Naive B cell (primary cell): ENCODE data around the gene YARS2. TPM values are rescaled to one million over a fixed set of nuclear protein-coding genes. Genes with fewer than 3 reads are reported as not detected.

Source experiments
- ATAC-seq, 2 donors: fragments of 150-1000 bp; cut with Tn5 transposase; 2 replicates each; pipeline ENCODE4 v1.10.0; 2021; ENCODE audit warnings: low read depth in 2 of 2, mild to moderate bottlenecking in 2 of 2, moderate library complexity in 2 of 2
- DNase-seq: peaks from one replicate; pipeline ENCODE4 v3.0.0; 2022
- H3K27ac Mint-ChIP-seq, 6 donors: one replicate each; pipeline ENCODE4 v1.8.0; 2020 to 2022; ENCODE audit warnings: mild to moderate bottlenecking in 6 of 6, mixed read lengths in 6 of 6, moderate library complexity in 5 of 6, inconsistent platforms in 2 of 6
- H3K27me3 Mint-ChIP-seq, 3 donors: one replicate each; pipeline ENCODE4 v1.8.0; 2021 to 2022; ENCODE audit warnings: mixed read lengths in 3 of 3, mild to moderate bottlenecking in 1 of 3
- H3K36me3 Mint-ChIP-seq, 2 donors: one replicate each; pipeline ENCODE4 v1.8.0; 2020 to 2022; ENCODE audit warnings: mixed read lengths in 2 of 2, inconsistent platforms in 1 of 2, mild to moderate bottlenecking in 1 of 2
- H3K4me1 Mint-ChIP-seq, 3 donors: one replicate each; pipeline ENCODE4 v1.8.0; 2020 to 2022; ENCODE audit warnings: mixed read lengths in 3 of 3, inconsistent platforms in 1 of 3, mild to moderate bottlenecking in 1 of 3, moderate library complexity in 1 of 3
- H3K4me3 Mint-ChIP-seq, 8 donors: one replicate each; pipeline ENCODE4 v1.8.0; 2020 to 2022; ENCODE audit warnings: mild to moderate bottlenecking in 8 of 8, mixed read lengths in 8 of 8, moderate library complexity in 8 of 8, inconsistent platforms in 2 of 8
- H3K9me3 Mint-ChIP-seq, 7 donors: one replicate each; pipeline ENCODE4 v1.8.0; 2020 to 2022; ENCODE audit warnings: mixed read lengths in 7 of 7, mild to moderate bottlenecking in 5 of 7, inconsistent platforms in 2 of 7, moderate library complexity in 1 of 7
- polyA plus RNA-seq, 6 donors: library from polyadenylated mRNA; unstranded; fragments of 300-500 nt; fragmentation: Illumina TruSeq; gene quantifications; one replicate each; pipeline ENCODE4 v1.2.3, GENCODE V29; 2021; ENCODE audit warnings: low read depth in 6 of 6

YARS2 gene
- 10 to 100 TPM in 5 of 6 donors, 1 to 10 TPM in 1; 7.8 to 19.2 (median 13.0) TPM for polyA plus RNA-seq

DNA sequence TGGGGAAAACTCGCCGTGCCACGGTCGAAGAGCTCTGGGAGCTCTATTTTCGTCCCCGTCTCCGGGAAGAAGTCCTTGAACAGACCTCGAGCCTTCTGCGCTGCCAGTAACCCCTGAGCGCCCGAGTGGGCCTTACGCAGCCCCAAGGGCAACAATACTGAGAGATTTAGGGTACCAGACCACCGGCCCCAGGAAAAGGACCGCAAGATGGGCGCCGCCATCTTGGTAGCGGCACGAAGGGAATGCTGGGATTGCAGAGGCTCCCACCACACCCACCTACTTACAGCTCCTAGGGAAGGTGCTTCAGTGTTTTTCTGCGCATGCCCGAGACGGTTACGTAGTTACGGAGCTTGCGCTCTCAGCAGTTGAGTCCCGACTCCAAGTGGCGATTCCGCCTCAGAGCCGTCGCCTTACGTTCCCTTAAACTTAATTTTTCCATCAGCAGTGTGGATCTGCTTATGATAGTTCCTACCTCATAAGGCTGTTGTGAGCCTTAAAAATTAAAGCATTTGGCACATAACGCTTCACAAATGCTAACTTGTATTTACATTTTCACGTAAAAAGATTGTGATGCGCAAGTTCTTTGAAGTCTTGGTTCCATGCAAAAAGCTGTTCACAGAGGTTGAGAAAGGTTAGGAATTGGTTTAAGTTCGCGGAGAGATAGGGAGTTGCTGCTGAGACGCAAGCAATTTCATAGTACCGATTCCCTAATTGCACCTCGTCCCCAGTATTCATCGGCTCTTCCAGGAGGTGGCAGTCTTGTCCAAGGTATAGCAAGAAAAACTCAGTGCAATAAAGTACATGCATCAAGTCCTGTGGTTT, at the start of gene YARS2:
Gene YARS2 (minus strand): TSS at position 244 of the 822 bp plus-strand sequence. CDS start 23 bp downstream, at position 221.
- ATAC-seq: peak; percentile 80
- peak; percentile 70 for DNase-seq
- Mint-ChIP-seq H3K4me1 (peaks cover 15 to 20% (median 17%) of the 10 kb centered on the region in 3 donors), H3K27me3 (no peaks in the 10 kb centered on the region), H3K27ac (peak within 1 kb of the TSS; percentile 81 to 96 (median 89)), H3K9me3 (no peaks in the 10 kb centered on the region), H3K4me3 (peak within 1 kb of the TSS; percentile 90 to 97 (median 95)), H3K36me3 (no peaks in the 10 kb centered on the region)

DNA sequence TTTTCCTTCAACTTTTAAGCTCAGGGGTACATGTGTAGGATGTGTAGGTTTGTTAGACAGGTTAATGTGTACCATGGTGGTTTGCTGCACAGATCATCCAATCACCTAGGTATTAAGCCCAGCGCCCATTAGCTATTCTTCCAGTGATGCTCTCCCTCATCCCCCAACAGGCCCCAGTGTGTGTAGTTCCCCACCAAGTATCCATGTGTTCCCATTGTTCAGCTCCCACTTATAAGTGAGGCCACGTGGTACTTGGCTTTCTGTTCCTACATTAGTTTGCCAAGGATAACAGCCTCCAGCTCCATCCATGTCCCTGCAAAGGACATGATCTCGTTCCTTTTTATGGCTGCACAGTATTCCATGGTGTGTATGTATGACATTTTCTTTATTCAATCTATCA, 48.6 kb upstream of the YARS2 start:
- DNase-seq (no peak), ATAC-seq (no peak)
- H3K4me3 Mint-ChIP-seq: no peak overlapping the region
- H3K9me3 Mint-ChIP-seq: peaks cover 3 to 38% (median 22%) of the 10 kb centered on the region in 7 donors
- no peaks in the 10 kb centered on the region for H3K4me1 Mint-ChIP-seq
- peaks cover 0 to 11% of the 10 kb centered on the region in 2 donors for H3K36me3 Mint-ChIP-seq
- no peak overlapping the region for H3K27ac Mint-ChIP-seq
- peaks cover 0 to 19% (median 7%) of the 10 kb centered on the region in 3 donors for H3K27me3 Mint-ChIP-seq

DNA sequence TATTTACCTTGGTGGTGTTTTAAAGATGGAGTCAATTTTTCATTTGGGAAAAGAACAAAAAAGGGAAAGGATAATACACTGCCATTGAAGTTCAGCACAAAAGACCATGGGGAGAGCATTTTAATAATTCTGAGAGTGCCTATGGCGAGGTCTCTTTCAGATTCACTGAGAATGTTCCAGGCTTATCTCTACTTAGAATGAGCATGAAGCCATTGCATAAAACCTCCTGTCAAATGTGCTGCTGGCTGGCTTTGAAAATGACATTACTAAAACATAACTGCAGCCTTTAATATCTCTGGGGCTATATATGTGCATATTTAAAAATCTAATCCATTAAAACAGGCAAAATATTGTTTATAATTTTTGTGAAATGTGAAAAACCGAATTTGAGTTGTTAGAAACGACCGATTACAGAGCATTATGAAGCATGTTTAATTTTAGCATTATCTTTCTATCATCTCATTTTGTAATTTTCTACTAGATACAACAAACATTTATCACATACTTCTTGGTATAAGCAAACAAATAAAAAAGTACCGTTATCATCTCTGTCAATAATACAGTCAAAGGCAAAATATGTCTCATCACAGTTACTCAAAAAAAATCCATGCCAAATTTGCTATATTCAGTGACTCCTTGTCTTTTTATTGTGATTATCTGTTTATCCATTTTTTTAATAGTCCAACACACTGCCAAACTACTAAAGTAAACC, 45.7 kb upstream of the YARS2 start:
- Mint-ChIP-seq H3K4me3 (no peak overlapping the region), H3K9me3 (peaks cover under 1 to 26% (median 4%) of the 10 kb centered on the region in 7 donors), H3K27me3 (peaks cover 0 to 10% (median 5%) of the 10 kb centered on the region in 3 donors), H3K36me3 (peaks cover 0 to 3% of the 10 kb centered on the region in 2 donors), H3K4me1 (no peaks in the 10 kb centered on the region), H3K27ac (no peak overlapping the region)
- DNase-seq: no peak
- ATAC-seq: no peak

DNA sequence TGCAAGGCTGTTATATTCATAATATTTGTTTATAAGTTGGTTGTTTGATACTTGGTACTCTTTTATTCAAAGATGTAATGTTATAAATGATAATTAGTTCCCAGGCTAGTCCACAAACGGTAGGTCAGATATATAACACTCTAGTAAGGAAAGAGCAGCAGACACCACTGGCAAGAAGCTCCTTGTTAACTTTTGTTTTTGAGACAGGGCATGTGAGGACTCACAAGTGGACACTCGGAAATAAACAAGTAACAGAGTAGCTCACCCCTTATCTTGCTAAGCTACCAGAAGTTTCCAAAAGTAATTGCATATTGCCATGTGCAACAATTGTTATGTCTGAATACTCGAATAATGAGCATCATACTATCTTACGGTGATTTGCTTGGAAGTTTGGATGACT, 38.6 kb upstream of the YARS2 start:
- peaks cover 0 to 3% (median 2%) of the 10 kb centered on the region in 3 donors for H3K27me3 Mint-ChIP-seq
- ATAC-seq: no peak
- H3K9me3 Mint-ChIP-seq: peaks cover 0 to 8% (median 0%) of the 10 kb centered on the region in 7 donors
- DNase-seq: no peak
- no peaks in the 10 kb centered on the region for H3K36me3 Mint-ChIP-seq
- no peak overlapping the region for H3K4me3 Mint-ChIP-seq
- H3K4me1 Mint-ChIP-seq: no peaks in the 10 kb centered on the region
- peak overlapping the region in 1 of 6 donors; percentile 6 for H3K27ac Mint-ChIP-seq

DNA sequence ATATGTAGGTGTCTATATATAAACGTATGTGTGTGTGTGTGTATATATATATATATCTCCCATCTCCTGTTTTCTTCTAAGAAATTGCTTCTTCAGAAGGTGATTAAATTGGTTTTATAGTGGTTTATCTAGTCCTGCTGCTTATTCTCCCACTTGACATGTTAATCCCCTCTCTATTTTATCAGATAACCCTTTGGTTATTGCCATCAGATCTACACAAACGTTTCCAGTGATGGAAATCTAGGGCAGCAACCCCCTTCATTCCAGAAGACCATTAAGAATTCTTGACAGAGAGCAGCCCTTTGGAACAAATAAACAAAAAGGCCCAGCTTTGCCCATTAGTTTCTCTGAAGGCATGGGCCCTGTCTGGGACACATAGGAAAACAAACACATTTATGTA, 34.2 kb upstream of the YARS2 start:
- DNase-seq: no peak

DNA sequence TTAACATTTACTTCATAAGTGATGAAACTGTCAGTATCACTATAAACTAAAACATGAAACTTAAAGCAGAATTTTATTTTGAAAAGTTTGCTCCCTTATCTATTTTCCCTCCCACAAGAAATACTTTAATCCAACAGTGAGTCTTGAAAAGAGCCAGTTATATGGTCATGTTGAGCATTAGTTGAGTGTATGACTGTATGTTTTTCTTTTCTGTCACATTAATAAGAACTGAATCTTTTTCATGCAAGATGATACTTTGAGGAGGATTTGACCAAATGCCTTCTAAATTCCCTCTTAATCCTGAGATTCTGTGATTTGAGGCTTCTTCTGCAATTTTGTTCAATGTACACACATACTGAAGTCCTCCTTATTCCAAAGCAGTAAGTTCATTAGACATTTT, 33.7 kb upstream of the YARS2 start:
- ATAC-seq (no peak), DNase-seq (no peak)
- Mint-ChIP-seq H3K9me3 (no peaks in the 10 kb centered on the region), H3K36me3 (no peaks in the 10 kb centered on the region), H3K4me1 (no peaks in the 10 kb centered on the region), H3K4me3 (no peak overlapping the region), H3K27ac (no peak overlapping the region), H3K27me3 (peaks cover 6 to 17% (median 7%) of the 10 kb centered on the region in 3 donors)

More for the DNA sequence above, 34.2 kb upstream of the YARS2 start:
- Mint-ChIP-seq H3K4me1 (no peaks in the 10 kb centered on the region), H3K4me3 (no peak overlapping the region), H3K27ac (no peak overlapping the region), H3K36me3 (no peaks in the 10 kb centered on the region), H3K9me3 (no peaks in the 10 kb centered on the region), H3K27me3 (peaks cover 6 to 17% (median 7%) of the 10 kb centered on the region in 3 donors)
- ATAC-seq: no peak

DNA sequence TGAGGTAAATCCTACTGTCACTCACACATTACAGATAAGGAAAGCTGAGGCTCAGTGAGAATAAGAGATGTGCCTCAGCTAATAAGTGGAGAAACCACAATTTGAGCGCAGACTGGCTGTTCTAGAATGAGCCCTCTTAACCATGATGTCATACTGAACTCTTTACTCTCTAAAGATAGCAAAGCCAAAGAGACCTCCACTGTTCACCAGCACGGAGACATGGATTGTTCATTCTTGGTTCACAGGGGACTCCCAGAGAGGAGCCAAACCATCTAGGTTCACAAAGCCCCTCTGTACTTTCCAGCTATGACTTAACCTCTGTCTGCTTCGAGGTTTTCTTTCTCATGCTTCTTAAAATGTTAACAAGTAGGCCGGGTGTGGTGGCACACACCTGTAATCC, 32.7 kb upstream of the YARS2 start:
- no peaks in the 10 kb centered on the region for H3K4me1 Mint-ChIP-seq
- DNase-seq (no peak), ATAC-seq (no peak)
- no peaks in the 10 kb centered on the region for H3K36me3 Mint-ChIP-seq
- no peak overlapping the region for H3K27ac Mint-ChIP-seq
- no peak overlapping the region for H3K4me3 Mint-ChIP-seq
- H3K27me3 Mint-ChIP-seq: peaks cover 6 to 17% (median 10%) of the 10 kb centered on the region in 3 donors
- H3K9me3 Mint-ChIP-seq: no peaks in the 10 kb centered on the region

DNA sequence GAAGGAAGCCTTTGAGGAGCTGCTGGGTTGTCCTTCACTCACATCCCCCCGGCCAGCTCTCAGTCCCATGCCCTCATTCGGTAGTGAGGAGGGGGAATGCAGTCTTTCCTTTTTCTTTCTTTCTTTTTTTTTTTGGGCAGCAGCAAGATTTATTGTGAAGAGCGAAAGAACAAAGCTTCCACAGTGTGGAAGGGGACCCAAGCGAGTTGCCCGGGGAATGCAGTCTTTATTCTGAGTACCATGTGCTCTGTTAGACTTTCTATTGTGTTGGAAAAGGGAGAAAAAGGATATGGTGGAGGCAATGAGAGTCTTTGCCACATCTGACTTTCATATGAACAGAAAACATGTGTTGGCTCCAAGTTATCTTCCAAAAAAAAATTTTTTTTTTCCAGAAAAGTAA, 29.9 kb upstream of the YARS2 start:
- DNase-seq: no peak
- Mint-ChIP-seq H3K36me3 (no peaks in the 10 kb centered on the region), H3K4me3 (no peak overlapping the region), H3K27me3 (peaks cover 10 to 17% (median 10%) of the 10 kb centered on the region in 3 donors), H3K9me3 (no peaks in the 10 kb centered on the region), H3K4me1 (no peaks in the 10 kb centered on the region), H3K27ac (no peak overlapping the region)
- ATAC-seq: no peak

DNA sequence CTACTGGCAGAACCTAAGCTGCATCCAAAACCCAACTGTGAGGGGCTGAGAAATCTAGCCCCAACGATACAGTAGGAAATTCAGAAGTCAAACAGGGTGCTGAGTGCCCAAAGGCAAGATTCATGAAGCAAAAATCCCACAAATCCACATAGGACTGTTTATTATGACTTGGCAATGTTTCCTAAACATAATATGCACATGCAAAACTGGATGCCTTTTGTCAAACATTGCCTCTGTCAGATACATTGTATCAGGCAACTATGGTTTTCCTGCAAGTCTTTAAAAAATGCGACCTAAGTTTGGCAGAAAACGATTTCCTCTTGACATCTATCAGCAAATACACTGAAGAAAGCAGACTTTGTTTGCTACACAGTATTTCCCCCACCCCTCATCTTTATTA, 27.3 kb upstream of the YARS2 start:
- no peaks in the 10 kb centered on the region for H3K4me1 Mint-ChIP-seq
- H3K27ac Mint-ChIP-seq: no peak overlapping the region
- no peak overlapping the region for H3K4me3 Mint-ChIP-seq
- no peaks in the 10 kb centered on the region for H3K36me3 Mint-ChIP-seq
- no peak for DNase-seq
- H3K27me3 Mint-ChIP-seq: peaks cover 11 to 25% (median 21%) of the 10 kb centered on the region in 3 donors
- no peaks in the 10 kb centered on the region for H3K9me3 Mint-ChIP-seq
- ATAC-seq: no peak

DNA sequence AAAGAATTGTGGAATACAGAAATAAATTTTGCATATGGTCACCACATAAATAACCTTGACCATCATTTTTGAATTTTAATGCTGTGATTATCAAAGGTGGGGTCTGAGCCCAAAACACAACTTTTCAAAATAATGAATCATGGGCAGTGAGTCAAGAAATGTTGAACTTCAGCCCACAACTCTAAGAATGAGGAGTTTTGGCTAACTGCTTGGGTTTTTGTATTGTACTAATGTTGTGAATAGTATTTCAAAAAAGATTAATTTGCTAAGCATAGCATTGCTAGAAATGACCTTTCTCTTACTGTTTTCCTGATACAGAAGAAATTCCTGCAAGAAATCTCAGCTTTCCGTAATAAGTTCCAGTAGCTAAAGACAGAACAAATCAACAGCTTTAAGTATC, 24.4 kb upstream of the YARS2 start:
- peaks cover 13 to 35% (median 23%) of the 10 kb centered on the region in 3 donors for H3K27me3 Mint-ChIP-seq
- DNase-seq (no peak), ATAC-seq (no peak)
- no peaks in the 10 kb centered on the region for H3K36me3 Mint-ChIP-seq
- H3K4me3 Mint-ChIP-seq: no peak overlapping the region
- no peak overlapping the region for H3K27ac Mint-ChIP-seq
- no peaks in the 10 kb centered on the region for H3K9me3 Mint-ChIP-seq
- H3K4me1 Mint-ChIP-seq: no peaks in the 10 kb centered on the region

DNA sequence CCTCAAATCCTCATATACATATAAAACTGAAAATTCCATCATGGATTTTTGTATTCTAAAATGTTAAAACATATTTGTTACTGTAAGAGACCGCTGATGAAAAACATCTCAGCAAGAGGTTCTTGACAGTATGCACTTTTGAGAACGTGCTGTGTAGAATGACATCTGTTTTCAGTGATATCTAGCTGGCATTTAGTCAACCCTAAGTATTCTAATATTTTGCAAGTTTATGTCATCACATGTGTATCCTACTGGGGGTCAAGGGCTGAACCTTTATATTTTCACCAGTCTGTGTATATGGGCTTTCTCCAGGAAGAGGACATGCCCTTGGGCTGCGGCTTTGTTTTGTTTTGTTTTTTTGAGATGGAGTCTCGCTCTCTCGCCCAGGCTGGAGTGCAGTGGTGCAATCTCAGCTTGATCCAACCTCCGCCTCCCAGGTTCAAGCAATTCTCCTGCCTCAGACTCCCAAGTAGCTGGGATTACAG, 22.0 kb upstream of the YARS2 start:
- Mint-ChIP-seq H3K27me3 (peaks cover 25 to 47% (median 25%) of the 10 kb centered on the region in 3 donors), H3K36me3 (no peaks in the 10 kb centered on the region), H3K27ac (no peak overlapping the region), H3K9me3 (no peaks in the 10 kb centered on the region), H3K4me1 (no peaks in the 10 kb centered on the region), H3K4me3 (no peak overlapping the region)
- DNase-seq: no peak
- ATAC-seq: no peak

DNA sequence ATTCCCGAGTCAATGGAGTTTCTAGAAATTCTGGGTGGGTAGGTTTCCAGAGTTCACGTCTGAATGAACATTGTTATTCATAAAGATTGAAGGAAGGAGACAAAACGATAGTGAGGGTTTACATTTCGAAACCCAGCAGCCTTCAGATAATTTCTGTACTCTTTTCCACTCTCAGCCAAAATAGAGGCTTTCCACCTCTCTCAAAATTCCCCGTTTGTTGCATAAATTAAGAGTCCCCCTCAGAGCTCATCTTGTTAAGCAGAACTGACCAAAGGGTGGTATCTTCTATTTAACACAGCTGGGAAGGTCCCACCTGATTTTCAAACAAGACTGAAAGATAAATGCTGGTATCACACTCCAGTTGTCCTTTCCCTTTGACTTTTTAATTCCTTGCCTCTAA, 21.5 kb upstream of the YARS2 start:
- H3K4me1 Mint-ChIP-seq: no peaks in the 10 kb centered on the region
- no peaks in the 10 kb centered on the region for H3K9me3 Mint-ChIP-seq
- peaks cover 28 to 50% (median 31%) of the 10 kb centered on the region in 3 donors for H3K27me3 Mint-ChIP-seq
- H3K4me3 Mint-ChIP-seq: no peak overlapping the region
- no peaks in the 10 kb centered on the region for H3K36me3 Mint-ChIP-seq
- ATAC-seq: no peak
- no peak overlapping the region for H3K27ac Mint-ChIP-seq
- no peak for DNase-seq

DNA sequence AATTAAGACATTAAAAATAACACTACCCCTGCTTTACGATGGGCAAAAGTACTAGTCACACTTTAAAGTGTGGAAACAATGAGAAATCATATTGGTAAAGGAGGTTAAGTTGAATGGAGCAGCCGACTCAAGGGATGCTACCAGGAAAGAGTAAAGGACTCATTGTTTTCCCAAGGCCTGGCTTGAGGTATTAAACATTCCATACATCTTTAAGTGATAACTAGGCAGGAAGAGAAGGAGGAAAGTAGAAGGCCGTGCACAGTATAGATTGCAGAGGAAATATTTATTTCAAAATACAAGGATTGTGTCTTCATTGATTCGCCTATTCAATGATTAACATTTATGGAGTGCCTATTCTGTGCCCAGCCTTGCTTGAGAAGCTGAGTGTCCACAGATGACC, 20.6 kb upstream of the YARS2 start:
- Mint-ChIP-seq H3K27me3 (peaks cover 28 to 55% (median 31%) of the 10 kb centered on the region in 3 donors), H3K27ac (no peak overlapping the region), H3K9me3 (no peaks in the 10 kb centered on the region), H3K4me3 (no peak overlapping the region), H3K4me1 (no peaks in the 10 kb centered on the region), H3K36me3 (no peaks in the 10 kb centered on the region)
- ATAC-seq (no peak), DNase-seq (no peak)

DNA sequence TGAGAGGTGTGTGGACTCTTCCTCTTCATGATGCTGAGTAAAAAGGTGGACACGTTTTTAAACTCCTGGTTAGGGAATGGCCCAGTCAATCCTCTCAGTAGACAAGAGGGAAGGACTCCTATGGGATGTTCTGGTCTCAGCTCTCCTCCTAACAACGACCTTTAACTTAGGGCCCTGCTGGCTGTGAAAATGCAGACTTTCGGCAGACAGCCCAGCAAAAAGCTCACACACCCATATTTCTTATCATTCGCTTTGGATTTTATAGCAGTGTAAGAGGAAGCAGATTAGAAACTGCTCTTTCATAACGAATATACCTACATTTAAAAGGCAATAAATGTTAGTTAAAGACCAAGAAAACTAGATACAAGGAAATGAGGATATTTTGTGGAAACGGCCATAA, 18.0 kb upstream of the YARS2 start:
- H3K27me3 Mint-ChIP-seq: peaks cover 36 to 53% (median 50%) of the 10 kb centered on the region in 3 donors
- no peak for ATAC-seq
- no peaks in the 10 kb centered on the region for H3K36me3 Mint-ChIP-seq
- no peaks in the 10 kb centered on the region for H3K4me1 Mint-ChIP-seq
- no peak for DNase-seq
- no peak overlapping the region for H3K27ac Mint-ChIP-seq
- H3K9me3 Mint-ChIP-seq: no peaks in the 10 kb centered on the region
- H3K4me3 Mint-ChIP-seq: no peak overlapping the region
